K562 (cell line): ENCODE data around the gene SUPT5H. TPM values are rescaled to one million over a fixed set of nuclear protein-coding genes. Genes with fewer than 3 reads are reported as not detected.

Experiments used
- ADNP ChIP-seq: fragments of 200-800 bp; sonication (Bioruptor generic); IDR thresholded peaks from 2 replicates; pipeline ENCODE4 v1.6.1; 2016; ENCODE audit warnings: missing genetic modification characterization, missing compliant biosample characterization
- CAMTA2 ChIP-seq: fragments of 250-450 bp; sonication (Bioruptor Pico); conservative IDR thresholded peaks from 2 replicates; pipeline ENCODE4 v1.5.1; 2022
- ELF1 ChIP-seq: fragments of 200-800 bp; sonication (Bioruptor generic); IDR thresholded peaks from 2 replicates; pipeline ENCODE4 v1.6.1; 2016; ENCODE audit warnings: missing genetic modification characterization, missing compliant biosample characterization
- FOXK2 ChIP-seq, 2 experiments: fragments of 450-650 bp; IDR thresholded peaks in 1 of 2; conservative IDR thresholded peaks in 1 of 2; 2 replicates each; pipeline ENCODE4 v1.6.1; 2016; ENCODE audit warnings: low read depth in 2 of 2, mild to moderate bottlenecking in 1 of 2
- GABPA ChIP-seq: fragments of 200-800 bp; sonication (Bioruptor generic); conservative IDR thresholded peaks from 2 replicates; pipeline ENCODE4 v1.6.1; 2016; ENCODE audit warnings: low read depth, missing genetic modification characterization, missing compliant biosample characterization
- HDAC2 ChIP-seq: fragments of 450-650 bp; IDR thresholded peaks from 2 replicates; pipeline ENCODE4 v1.6.1; 2016; ENCODE audit warnings: mild to moderate bottlenecking
- HMGN3 ChIP-seq: IDR thresholded peaks from 2 replicates; pipeline ENCODE4 v1.6.1; 2011; ENCODE audit warnings: borderline replicate concordance, low read depth, mild to moderate bottlenecking, mixed read lengths, low read length; ENCODE audit not compliant: insufficient read length; ENCODE audit errors: extremely low read depth
- KDM1A ChIP-seq, 2 experiments: fragments of 450-650 bp; IDR thresholded peaks; 2 replicates each; pipeline ENCODE4 v1.6.1; 2016; ENCODE audit warnings: mild to moderate bottlenecking in 2 of 2
- NFE2L1 ChIP-seq: fragments of 450-650 bp; IDR thresholded peaks from 2 replicates; pipeline ENCODE4 v1.6.1; 2016; ENCODE audit warnings: missing genetic modification characterization, low read depth, mild to moderate bottlenecking, missing compliant biosample characterization, moderate library complexity, borderline replicate concordance
- RBM25 ChIP-seq: fragments of 200-400 bp; formaldehyde crosslinking; IDR thresholded peaks from 2 replicates; pipeline ENCODE4 v1.6.1; 2018; ENCODE audit warnings: low read length, low read depth, moderate library complexity; ENCODE audit not compliant: severe bottlenecking
- SIN3B ChIP-seq: fragments of 450-650 bp; IDR thresholded peaks from 2 replicates; pipeline ENCODE4 v1.6.1; 2017; ENCODE audit warnings: low read depth, mild to moderate bottlenecking, moderate library complexity
- TAF1 ChIP-seq: IDR thresholded peaks from 2 replicates; pipeline ENCODE4 v1.6.1; 2011; ENCODE audit warnings: mild to moderate bottlenecking, low read length, moderate library complexity; ENCODE audit not compliant: insufficient read depth, control insufficient read depth, severe bottlenecking; ENCODE audit errors: extremely low read depth
- THRAP3 ChIP-seq: fragments of 450-650 bp; IDR thresholded peaks from 2 replicates; pipeline ENCODE4 v1.6.1; 2016; ENCODE audit warnings: mild to moderate bottlenecking, inconsistent platforms, borderline replicate concordance
- ZEB2 ChIP-seq: fragments of 450-650 bp; IDR thresholded peaks from 2 replicates; pipeline ENCODE4 v1.6.1; 2016
- ZFP30 ChIP-seq: fragments of 250-450 bp; sonication (Bioruptor Pico); IDR thresholded peaks from 2 replicates; pipeline ENCODE4 v1.8.0; 2022; ENCODE audit warnings: moderate library complexity, mild to moderate bottlenecking, inconsistent platforms, borderline replicate concordance
- ZFP36 ChIP-seq: fragments of 150-350 bp; IDR thresholded peaks from 2 replicates; pipeline ENCODE4 v1.6.1; 2018; ENCODE audit warnings: low read length, low read depth; ENCODE audit not compliant: partially characterized antibody
- ZNF121 ChIP-seq: sonication (generic); formaldehyde crosslinking; conservative IDR thresholded peaks from 2 replicates; pipeline ENCODE4 v1.8.0; 2022; ENCODE audit warnings: missing genetic modification reagents
- ZNF253 ChIP-seq: fragments of 250-450 bp; sonication (Bioruptor Pico); conservative IDR thresholded peaks from 2 replicates; pipeline ENCODE4 v1.6.1; 2021; ENCODE audit warnings: mild to moderate bottlenecking
- ZNF274 ChIP-seq: IDR thresholded peaks from 2 replicates; pipeline ENCODE4 v1.6.1; 2011; ENCODE audit warnings: low read depth, mild to moderate bottlenecking, low read length, moderate library complexity, borderline replicate concordance
- ZNF518B ChIP-seq: fragments of 250-450 bp; sonication (Bioruptor Pico); IDR thresholded peaks from 2 replicates; pipeline ENCODE4 v1.5.0; 2021; ENCODE audit warnings: mild to moderate bottlenecking, moderate library complexity
- ZSCAN29 ChIP-seq: fragments of 450-650 bp; IDR thresholded peaks from 2 replicates; pipeline ENCODE4 v1.6.1; 2017
- polyA plus RNA-seq, 8 experiments: library from polyadenylated mRNA; depleted of rRNA in 4 of 8; stranded (reverse) in 5 of 8; unstranded in 3 of 8; fragments of >200 nt; fragmentation: Nextera tagmentation in 2 of 8; fragmentation: Illumina TruSeq in 1 of 8; extraction: Ambion mirVana in 2 of 8; extraction: Trizol in 1 of 8; gene quantifications; 2 replicates each; pipeline versions ENCODE4 v1.2.1 to v1.2.3, GENCODE V29; 2011 to 2014; ENCODE audit warnings: inconsistent platforms in 1 of 8, missing spikeins in 1 of 8
- total RNA-seq, 7 experiments: library from RNA; depleted of rRNA in 6 of 7; stranded (reverse); fragments of >200 nt in 6 of 7; fragmentation: Illumina TruSeq in 2 of 7; extraction: Trizol in 2 of 7; gene quantifications; 2 replicates each; pipeline versions ENCODE4 v1.2.1 to v1.2.3, GENCODE V29; 2011 to 2021; ENCODE audit warnings: low replicate concordance in 1 of 7
- TF ChIP-seq, protein P1 (sequence below): sonication (generic); formaldehyde crosslinking; IDR thresholded peaks from 2 replicates; pipeline ENCODE4 v1.5.0; 2020; ENCODE audit warnings: missing genetic modification reagents
- TF ChIP-seq, protein P2 (sequence below): fragments of 250-450 bp; sonication (Bioruptor Pico); IDR thresholded peaks from 2 replicates; pipeline ENCODE4 v1.4.0; 2020; ENCODE audit warnings: mild to moderate bottlenecking

Gene SUPT5H
- total and polyA plus RNA-seq, 9 of the 15 experiments (the other 6 are each of a cell fraction or from before 2014, with no cell fraction given): 13.3 to 85.9 (median 35.9) TPM

DNA sequence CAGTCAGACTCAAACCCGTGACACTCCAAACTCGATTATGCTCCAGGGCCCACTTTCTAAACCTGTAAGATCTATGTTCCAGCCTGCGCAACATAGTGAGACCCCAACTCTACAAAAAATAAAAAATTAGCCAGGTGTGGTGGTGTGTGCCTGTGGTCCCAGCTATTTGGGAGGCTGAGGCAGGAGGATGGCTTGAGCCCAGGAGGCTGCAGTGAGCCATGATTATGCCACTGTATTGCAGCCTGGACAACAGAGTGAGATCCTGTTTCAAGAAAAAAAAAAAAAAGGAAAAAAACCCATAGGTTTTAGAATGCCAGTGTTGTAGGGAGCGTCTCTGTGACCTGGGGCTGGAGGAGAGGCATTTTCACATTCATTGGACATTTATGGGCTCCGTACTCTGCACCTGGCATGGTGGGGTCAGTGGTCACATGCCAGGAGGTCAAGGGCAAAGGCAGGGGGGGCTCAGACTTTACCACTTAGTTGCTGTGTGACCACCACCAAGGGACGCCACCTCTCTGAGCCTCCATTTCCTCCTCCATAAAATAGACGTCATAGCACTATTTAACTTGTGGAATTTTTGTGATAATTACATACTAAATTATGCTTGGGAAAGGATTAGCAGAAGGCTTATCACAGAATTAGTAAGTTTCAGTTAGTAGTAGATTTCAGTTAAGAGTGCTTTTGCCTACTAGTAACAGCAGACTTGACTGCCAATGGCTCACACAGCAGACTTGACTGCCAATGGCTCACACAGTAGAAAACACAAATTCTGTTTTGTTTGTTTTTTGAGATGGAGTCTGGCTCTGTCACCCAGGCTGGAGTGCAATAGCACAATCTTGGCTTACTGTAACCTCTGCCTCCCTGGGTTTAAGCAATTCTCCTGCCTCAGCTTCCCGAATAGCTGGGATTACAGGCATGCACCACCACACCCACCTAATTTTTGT, 75.4 kb downstream of the SUPT5H start (continued):
- TF ChIP-seq ZNF518B (CRISPR knock-in tag): no peak
- no peak for TF ChIP-seq ZNF253
- TF ChIP-seq ZSCAN29: no peak
- peak; percentile 59 for TF ChIP-seq RBM25
- TF ChIP-seq HDAC2: 0 out of 2 replicates have a peak, but pooled peaks have one; percentile 20
- TF ChIP-seq NFE2L1: no peak
- no peak for TF ChIP-seq SIN3B
- no peak for TF ChIP-seq ZFP30 (CRISPR knock-in tag)
- no peak for TF ChIP-seq ZNF274
- no peak for TF ChIP-seq ELF1 (tag)
- TF ChIP-seq FOXK2 (conservative IDR thresholded peaks at IDR 0.05 in 1 of 2, IDR thresholded peaks at IDR 0.05 in 1 of 2; ENCODE audit: low read depth in 2 of 2): no peak
- no peak for TF ChIP-seq HMGN3
- TF ChIP-seq ZNF121 (CRISPR knock-in tag): peak; percentile 86
- TF ChIP-seq ZFP36: peak; percentile 58
- TF ChIP-seq TAF1: no peak
- TF ChIP-seq ADNP: 0 out of 2 replicates have a peak, but pooled peaks have one; percentile 22
- TF ChIP-seq, protein P1, sequence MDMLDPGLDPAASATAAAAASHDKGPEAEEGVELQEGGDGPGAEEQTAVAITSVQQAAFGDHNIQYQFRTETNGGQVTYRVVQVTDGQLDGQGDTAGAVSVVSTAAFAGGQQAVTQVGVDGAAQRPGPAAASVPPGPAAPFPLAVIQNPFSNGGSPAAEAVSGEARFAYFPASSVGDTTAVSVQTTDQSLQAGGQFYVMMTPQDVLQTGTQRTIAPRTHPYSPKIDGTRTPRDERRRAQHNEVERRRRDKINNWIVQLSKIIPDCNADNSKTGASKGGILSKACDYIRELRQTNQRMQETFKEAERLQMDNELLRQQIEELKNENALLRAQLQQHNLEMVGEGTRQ (CRISPR knock-in tag): no peak
- peak in 1 of 2 experiments; percentile 45; a peak in 2 of 4 replicates for TF ChIP-seq KDM1A (IDR thresholded peaks at IDR 0.05)
- no peak for TF ChIP-seq ZEB2
- TF ChIP-seq, protein P2, sequence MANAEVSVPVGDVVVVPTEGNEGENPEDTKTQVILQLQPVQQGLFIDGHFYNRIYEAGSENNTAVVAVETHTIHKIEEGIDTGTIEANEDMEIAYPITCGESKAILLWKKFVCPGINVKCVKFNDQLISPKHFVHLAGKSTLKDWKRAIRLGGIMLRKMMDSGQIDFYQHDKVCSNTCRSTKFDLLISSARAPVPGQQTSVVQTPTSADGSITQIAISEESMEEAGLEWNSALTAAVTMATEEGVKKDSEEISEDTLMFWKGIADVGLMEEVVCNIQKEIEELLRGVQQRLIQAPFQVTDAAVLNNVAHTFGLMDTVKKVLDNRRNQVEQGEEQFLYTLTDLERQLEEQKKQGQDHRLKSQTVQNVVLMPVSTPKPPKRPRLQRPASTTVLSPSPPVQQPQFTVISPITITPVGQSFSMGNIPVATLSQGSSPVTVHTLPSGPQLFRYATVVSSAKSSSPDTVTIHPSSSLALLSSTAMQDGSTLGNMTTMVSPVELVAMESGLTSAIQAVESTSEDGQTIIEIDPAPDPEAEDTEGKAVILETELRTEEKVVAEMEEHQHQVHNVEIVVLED: no peak
- no peak for TF ChIP-seq CAMTA2
- TF ChIP-seq GABPA (tag): no peak
- no peak for TF ChIP-seq THRAP3
